ENCODE data around the gene ARSB.

DNA sequence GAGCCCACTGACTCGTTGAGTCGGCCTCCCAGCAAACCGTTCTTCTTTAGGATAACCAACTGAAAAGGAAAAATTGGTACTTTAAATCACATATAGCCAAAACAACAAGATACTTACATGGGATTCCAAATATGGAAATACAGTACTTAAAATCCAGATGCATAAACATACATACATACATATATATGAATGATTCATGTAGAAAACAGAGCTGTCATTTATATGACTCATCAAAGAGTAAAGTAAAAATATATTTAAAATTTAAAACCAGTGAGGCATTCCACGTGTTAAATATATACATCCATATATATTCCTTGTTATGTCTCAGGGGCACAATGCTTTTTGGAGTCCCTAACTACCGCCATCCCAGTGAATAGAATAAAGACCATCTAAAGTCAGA lies 47.7 kb upstream of the ARSB start:
- TF ChIP-seq, protein P1, sequence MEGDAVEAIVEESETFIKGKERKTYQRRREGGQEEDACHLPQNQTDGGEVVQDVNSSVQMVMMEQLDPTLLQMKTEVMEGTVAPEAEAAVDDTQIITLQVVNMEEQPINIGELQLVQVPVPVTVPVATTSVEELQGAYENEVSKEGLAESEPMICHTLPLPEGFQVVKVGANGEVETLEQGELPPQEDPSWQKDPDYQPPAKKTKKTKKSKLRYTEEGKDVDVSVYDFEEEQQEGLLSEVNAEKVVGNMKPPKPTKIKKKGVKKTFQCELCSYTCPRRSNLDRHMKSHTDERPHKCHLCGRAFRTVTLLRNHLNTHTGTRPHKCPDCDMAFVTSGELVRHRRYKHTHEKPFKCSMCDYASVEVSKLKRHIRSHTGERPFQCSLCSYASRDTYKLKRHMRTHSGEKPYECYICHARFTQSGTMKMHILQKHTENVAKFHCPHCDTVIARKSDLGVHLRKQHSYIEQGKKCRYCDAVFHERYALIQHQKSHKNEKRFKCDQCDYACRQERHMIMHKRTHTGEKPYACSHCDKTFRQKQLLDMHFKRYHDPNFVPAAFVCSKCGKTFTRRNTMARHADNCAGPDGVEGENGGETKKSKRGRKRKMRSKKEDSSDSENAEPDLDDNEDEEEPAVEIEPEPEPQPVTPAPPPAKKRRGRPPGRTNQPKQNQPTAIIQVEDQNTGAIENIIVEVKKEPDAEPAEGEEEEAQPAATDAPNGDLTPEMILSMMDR (IDR thresholded peaks at IDR 0.05; ENCODE audit: low read depth, low read length): no peak
- no peak for TF ChIP-seq EZH2phosphoT487 (IDR thresholded peaks at IDR 0.05; ENCODE audit: low read depth)
